HUES48 (cell line): Measurements from ENCODE around the gene HNMT.
"Not testable (repeated sequence)": the region's sequence is repeated elsewhere in the genome, so short reads cannot be mapped to it uniquely, and the experiment has no call there.

Experiments
- H3K27ac ChIP-seq: one replicate; pipeline ENCODE4 v1.7.0; 2013; ENCODE audit warnings: low read depth, low read length, inconsistent platforms
- H3K27me3 ChIP-seq: 2 replicates; pipeline ENCODE4 v1.6.1; 2013; ENCODE audit warnings: mild to moderate bottlenecking, low read length; ENCODE audit not compliant: control insufficient read depth, insufficient read depth
- H3K36me3 ChIP-seq: 2 replicates; pipeline ENCODE4 v1.6.1; 2013; ENCODE audit warnings: low read length; ENCODE audit not compliant: control insufficient read depth, insufficient read depth
- H3K4me1 ChIP-seq: 2 replicates; pipeline ENCODE4 v1.6.1; 2013; ENCODE audit warnings: mild to moderate bottlenecking, low read length; ENCODE audit not compliant: control insufficient read depth, insufficient read depth
- H3K4me3 ChIP-seq: 2 replicates; pipeline ENCODE4 v1.5.1; 2013; ENCODE audit warnings: mild to moderate bottlenecking, low read depth, low read length
- H3K9ac ChIP-seq: 2 replicates; pipeline ENCODE4 v1.6.1; 2013; ENCODE audit warnings: mild to moderate bottlenecking, low read depth, low read length, moderate library complexity
- H3K9me3 ChIP-seq: 2 replicates; pipeline ENCODE4 v1.6.1; 2013; ENCODE audit warnings: low read length; ENCODE audit not compliant: control insufficient read depth, insufficient read depth

Gene HNMT

DNA sequence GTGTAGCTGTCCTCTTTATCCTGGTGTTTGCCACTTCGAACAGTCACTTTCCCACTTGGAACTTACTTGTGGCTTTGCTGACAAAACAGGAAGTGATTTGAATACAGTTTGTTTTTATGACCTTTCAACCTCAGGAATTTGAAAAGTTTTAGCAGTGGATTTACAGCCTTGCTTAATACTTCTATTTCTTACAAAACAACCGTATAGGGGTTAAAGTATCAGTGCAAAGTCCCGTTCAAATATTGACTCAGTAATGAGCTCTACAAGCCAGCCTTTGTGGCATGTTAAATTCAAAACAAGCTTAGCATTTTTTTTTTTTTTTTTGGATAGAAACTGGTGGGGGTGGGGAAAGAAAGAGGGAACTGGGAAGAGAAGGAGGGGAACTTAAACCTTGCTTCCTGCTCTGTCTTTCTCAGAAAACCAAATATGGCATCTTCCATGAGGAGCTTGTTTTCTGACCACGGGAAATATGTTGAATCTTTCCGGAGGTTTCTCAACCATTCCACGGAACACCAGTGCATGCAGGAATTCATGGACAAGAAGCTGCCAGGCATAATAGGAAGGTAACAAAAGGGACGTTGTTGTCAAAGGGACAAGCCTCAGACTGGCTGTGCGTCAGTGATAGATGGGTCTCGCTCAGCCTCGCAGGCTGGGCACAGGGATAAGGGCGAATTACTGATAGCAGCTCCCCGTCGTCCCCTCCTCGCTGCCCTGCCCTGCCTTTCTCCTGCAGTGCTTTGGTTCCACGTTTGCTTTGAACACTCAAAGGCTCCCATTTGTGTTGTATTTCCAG, at the start of gene HNMT:
Gene HNMT (plus strand): TSS at position 408 of the 793 bp plus-strand sequence. CDS start 19 bp downstream, at position 427.
- Histone ChIP-seq H3K9ac (peak within 1 kb of the TSS; percentile 49), H3K27me3 (no peaks in the 10 kb centered on the region), H3K4me3 (peak within 1 kb of the TSS; percentile 55), H3K27ac (peak within 1 kb of the TSS; percentile 86), H3K4me1 (peaks cover 19% of the 10 kb centered on the region), H3K9me3 (no peaks in the 10 kb centered on the region), H3K36me3 (no peaks in the 10 kb centered on the region)

GRCh38 chr2:137921105-137921880, 43.0 kb upstream of the HNMT start:
- no peak overlapping the region for H3K4me3 ChIP-seq
- H3K36me3 ChIP-seq, result no peaks in the 10 kb centered on the region
- no peak overlapping the region for H3K9ac ChIP-seq
- no peak overlapping the region for H3K27ac ChIP-seq
- H3K27me3 ChIP-seq, result no peaks in the 10 kb centered on the region
- no peaks in the 10 kb centered on the region for H3K9me3 ChIP-seq
- H3K4me1 ChIP-seq, result no peaks in the 10 kb centered on the region

DNA sequence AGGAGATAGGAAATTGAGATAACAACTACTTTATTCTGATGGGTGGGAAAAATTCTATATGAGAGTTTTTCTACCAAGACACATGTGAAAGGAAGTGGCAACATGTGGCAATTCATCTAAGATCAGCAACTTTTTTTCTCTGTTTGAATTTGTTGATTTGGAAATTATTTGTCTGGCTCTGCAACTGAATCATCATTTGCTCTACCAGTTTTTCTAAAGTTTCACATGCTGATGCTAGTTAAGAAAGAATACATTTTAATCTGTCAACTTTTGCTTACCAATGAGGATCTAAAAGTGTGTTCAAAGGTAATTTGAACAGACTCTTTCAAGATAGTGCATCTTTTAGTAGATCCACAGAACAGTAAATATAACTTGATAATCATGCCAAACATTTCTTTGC, 42.1 kb upstream of the HNMT start:
- H3K9me3 ChIP-seq, H3K27ac ChIP-seq, H3K4me3 ChIP-seq, H3K4me1 ChIP-seq, H3K36me3 ChIP-seq, H3K9ac ChIP-seq, H3K27me3 ChIP-seq: not testable (repeated sequence)

DNA sequence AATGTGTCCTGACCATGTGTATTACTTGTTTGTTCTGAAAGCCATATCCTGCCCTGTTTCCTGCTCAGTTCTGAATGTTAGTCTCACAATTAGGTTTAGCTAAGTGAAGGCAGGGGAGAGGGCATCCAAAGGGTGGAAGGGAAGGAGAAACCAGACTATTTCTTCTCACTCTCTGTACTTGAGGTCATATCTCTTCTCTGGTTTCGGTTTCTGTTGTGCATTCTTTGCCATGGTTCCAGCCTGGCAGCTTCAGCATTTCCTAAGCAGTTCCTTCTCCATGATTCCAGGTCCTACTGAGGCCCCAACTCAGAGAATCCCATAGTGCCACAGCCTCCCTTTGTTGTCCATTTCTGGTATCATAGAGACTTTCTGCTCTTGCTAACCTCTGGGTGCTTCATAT, 40.3 kb upstream of the HNMT start:
- no peaks in the 10 kb centered on the region for H3K9me3 ChIP-seq
- H3K36me3 ChIP-seq, result no peaks in the 10 kb centered on the region
- no peak overlapping the region for H3K4me3 ChIP-seq
- no peaks in the 10 kb centered on the region for H3K27me3 ChIP-seq
- no peak overlapping the region for H3K27ac ChIP-seq
- no peak overlapping the region for H3K9ac ChIP-seq
- H3K4me1 ChIP-seq, result no peaks in the 10 kb centered on the region

- Histone ChIP-seq H3K27ac (no peak overlapping the region), H3K36me3 (no peaks in the 10 kb centered on the region), H3K4me3 (no peak overlapping the region), H3K9ac (no peak overlapping the region), H3K27me3 (no peaks in the 10 kb centered on the region), H3K9me3 (no peaks in the 10 kb centered on the region), H3K4me1 (no peaks in the 10 kb centered on the region)
Observed at GRCh38 chr2:137925599-137925998, 38.7 kb upstream of the HNMT start.

- Histone ChIP-seq H3K27me3 (no peaks in the 10 kb centered on the region), H3K4me3 (no peak overlapping the region), H3K36me3 (no peaks in the 10 kb centered on the region), H3K9me3 (no peaks in the 10 kb centered on the region), H3K27ac (no peak overlapping the region), H3K9ac (no peak overlapping the region), H3K4me1 (no peaks in the 10 kb centered on the region)
Observed at GRCh38 chr2:137927846-137928245, 36.4 kb upstream of the HNMT start.

DNA sequence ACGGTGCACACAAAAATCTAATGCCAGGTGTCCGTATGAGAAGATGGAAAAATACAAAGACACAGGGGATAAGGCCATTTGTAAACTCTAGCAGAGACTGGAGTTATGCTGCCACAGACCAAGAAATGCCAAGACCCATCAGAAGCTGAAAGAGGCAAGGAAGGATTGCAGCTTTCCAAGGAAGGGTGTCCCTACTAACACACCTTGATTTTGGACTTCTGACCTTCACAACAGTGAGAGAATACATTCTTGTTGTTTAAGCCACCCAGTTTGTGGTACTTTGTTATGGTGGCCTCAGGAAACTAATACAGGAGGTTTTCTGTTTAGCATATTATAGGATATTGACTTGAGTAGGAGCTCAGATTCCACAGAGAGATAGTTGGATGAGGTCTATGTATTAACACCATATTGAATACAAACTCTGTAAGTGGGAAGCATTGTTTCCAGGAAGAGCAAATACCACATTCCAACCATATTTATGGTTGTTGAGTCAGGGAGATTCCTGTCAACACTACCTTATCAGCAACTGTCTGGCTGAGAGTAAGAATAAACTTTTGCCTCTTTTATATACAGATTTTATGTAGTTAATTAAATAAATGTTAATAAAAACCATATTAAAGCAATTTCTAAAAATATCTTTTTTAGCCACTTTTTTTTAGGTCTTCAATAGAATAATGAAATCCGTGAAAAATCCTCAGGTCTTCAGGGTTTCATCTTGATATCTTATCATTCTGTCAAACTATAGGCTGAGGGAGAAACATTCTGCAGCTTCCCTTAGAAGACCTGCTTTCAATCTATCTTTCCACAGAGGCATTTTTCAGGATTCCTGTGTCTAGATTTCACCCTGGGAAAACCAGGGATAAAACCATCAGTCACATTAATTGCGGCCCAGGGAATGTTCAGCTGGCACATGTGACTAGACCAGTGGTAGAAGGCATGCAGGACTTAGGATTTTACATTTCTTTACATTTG, 35.4 kb upstream of the HNMT start:
- Histone ChIP-seq H3K36me3 (no peaks in the 10 kb centered on the region), H3K4me1 (no peaks in the 10 kb centered on the region), H3K27ac (peak overlapping the region; percentile 26), H3K4me3 (no peak overlapping the region), H3K27me3 (no peaks in the 10 kb centered on the region), H3K9me3 (no peaks in the 10 kb centered on the region), H3K9ac (no peak overlapping the region)

GRCh38 chr2:137929519-137929916, 34.8 kb upstream of the HNMT start:
- Histone ChIP-seq H3K9ac (no peak overlapping the region), H3K9me3 (no peaks in the 10 kb centered on the region), H3K4me1 (no peaks in the 10 kb centered on the region), H3K27me3 (no peaks in the 10 kb centered on the region), H3K36me3 (no peaks in the 10 kb centered on the region), H3K27ac (peak overlapping the region; percentile 26), H3K4me3 (no peak overlapping the region)

- no peak overlapping the region for H3K9ac ChIP-seq
- no peaks in the 10 kb centered on the region for H3K36me3 ChIP-seq
- no peaks in the 10 kb centered on the region for H3K27me3 ChIP-seq
- no peaks in the 10 kb centered on the region for H3K4me1 ChIP-seq
- H3K9me3 ChIP-seq, result no peaks in the 10 kb centered on the region
- H3K27ac ChIP-seq, result no peak overlapping the region
- no peak overlapping the region for H3K4me3 ChIP-seq
Observed at GRCh38 chr2:137930146-137930545, 34.1 kb upstream of the HNMT start.

DNA sequence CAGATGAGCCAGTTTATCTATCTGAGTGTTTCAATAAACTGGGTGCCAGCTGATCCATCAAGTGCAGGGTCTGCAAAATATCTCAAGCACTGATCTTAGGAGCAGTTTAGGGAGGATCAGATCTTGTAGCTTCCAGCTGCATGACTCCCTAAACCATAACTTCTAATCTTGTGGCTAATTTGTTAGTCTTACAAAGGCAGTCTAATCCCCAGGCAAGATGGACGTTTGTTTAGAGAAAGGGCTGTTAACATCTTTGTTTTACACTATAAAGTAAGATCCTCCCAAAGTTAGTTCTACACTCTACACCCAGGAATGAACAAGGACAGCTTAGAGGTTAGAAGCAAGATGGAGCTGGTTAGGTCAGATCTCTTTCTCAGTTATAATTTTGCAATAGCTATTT, 28.7 kb upstream of the HNMT start:
- Histone ChIP-seq H3K27me3 (no peaks in the 10 kb centered on the region), H3K4me3 (no peak overlapping the region), H3K9ac (no peak overlapping the region), H3K4me1 (no peaks in the 10 kb centered on the region), H3K9me3 (no peaks in the 10 kb centered on the region), H3K36me3 (no peaks in the 10 kb centered on the region), H3K27ac (no peak overlapping the region)
